NT2/D1 (cell line): Measurements from ENCODE around the gene C16orf54.

Experiments used
- YY1 ChIP-seq: IDR thresholded peaks from 2 replicates; pipeline ENCODE4 v1.6.1; 2011; ENCODE audit not compliant: insufficient read length, insufficient read depth
- ZNF274 ChIP-seq: IDR thresholded peaks from 2 replicates; pipeline ENCODE4 v1.6.1; 2011; ENCODE audit warnings: mild to moderate bottlenecking, low read depth, low read length

DNA sequence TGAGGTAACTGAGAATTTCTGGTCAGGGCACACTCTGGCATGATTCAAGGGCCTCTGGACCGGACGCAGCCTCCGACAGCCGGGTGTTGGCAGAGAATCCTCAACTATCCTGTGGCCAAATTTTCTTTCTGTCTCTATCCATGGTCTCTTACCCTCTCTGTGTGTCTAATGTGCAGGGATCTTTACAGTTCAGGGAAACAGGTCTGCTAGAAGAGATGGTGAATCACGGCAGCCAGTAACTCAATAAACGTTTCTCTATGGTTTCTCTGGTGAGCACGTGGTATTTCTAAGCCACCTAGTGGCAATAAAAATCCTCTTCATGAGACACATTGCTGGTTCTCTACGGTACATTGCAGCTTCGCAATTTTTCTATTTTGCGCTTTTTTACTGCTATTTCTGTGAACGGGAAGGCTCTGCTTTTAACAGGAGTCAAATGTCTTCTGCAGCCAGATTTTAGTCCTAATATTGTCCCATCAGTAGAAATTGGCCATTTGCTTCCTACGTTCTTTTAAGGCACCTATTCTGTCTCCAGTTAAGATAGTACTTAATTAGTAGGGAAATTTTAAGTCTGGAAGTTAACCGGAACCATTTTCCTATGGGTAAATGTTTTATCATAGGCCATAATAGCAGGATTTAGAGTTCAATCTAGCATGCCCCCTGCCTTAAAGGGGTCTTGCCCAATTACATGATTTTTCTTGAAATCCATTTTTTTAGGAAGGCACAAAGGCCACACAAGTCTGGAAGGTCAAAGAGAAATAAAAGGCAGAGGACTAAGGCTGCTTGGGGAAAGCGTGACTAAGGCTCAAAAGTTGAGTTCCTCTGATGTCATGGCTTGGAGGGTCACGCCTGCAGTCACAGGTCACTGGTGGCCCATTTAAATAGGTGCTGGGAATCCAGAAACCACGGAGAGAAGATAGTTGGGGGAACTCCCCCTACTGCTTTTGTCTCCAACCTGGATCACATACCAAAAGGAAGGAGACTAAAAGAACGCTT is 35.3 kb downstream of the C16orf54 start:
- TF ChIP-seq ZNF274 = no peak
- no peak for TF ChIP-seq YY1
